LNCaP clone FGC (cell line): ENCODE results near the gene CTSZ.
"Not testable (repeated sequence)": the region's sequence is repeated elsewhere in the genome, so short reads cannot be mapped to it uniquely, and the experiment has no call there.

Experiments
- DNase-seq: peaks from one replicate; pipeline ENCODE4 v3.0.0-alpha.2; 2011; ENCODE audit warnings: low read depth
- H3K4me3 ChIP-seq: 2 replicates; pipeline ENCODE4 v1.5.1; 2011; ENCODE audit warnings: mild to moderate bottlenecking, low read depth, low read length, control low read depth
- TF ChIP-seq, protein P1 (sequence below): IDR thresholded peaks from 2 replicates; pipeline ENCODE4 v1.5.1; 2012; ENCODE audit warnings: mild to moderate bottlenecking; ENCODE audit not compliant: control insufficient read depth, insufficient read depth; ENCODE audit errors: extremely low read depth

The CTSZ gene

DNA sequence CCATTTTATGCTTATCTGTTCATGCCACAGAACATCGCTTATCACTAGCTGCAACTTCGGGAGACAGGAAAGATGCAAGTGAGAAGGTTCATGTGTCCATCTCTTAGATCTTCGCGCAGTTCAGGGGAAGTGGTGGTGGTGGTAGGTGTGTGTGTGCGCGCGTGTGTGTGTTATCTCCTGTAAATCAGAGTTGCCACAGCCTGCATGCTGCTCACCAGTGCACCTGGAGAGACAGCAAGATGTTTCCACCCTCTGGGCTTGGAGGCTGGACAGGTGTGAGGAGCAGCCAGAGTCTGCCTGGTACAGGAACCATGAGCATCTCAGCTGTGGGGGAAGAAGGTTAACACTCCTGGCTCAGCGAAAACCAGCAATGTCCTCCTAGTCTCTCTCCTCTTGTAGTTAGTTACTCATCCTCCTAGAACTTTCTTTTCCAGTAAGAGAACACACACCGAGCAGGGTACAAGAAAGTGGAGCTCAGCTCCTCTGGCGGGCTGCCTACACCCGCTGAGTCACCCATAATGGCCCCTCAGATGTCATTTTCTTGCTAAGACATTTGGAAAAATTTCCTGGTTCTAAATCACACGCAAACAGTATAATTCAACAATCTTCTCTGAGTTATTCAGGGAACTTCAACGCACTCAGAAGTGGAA, 7.0 kb upstream of the CTSZ start:
- TF ChIP-seq, protein P1, sequence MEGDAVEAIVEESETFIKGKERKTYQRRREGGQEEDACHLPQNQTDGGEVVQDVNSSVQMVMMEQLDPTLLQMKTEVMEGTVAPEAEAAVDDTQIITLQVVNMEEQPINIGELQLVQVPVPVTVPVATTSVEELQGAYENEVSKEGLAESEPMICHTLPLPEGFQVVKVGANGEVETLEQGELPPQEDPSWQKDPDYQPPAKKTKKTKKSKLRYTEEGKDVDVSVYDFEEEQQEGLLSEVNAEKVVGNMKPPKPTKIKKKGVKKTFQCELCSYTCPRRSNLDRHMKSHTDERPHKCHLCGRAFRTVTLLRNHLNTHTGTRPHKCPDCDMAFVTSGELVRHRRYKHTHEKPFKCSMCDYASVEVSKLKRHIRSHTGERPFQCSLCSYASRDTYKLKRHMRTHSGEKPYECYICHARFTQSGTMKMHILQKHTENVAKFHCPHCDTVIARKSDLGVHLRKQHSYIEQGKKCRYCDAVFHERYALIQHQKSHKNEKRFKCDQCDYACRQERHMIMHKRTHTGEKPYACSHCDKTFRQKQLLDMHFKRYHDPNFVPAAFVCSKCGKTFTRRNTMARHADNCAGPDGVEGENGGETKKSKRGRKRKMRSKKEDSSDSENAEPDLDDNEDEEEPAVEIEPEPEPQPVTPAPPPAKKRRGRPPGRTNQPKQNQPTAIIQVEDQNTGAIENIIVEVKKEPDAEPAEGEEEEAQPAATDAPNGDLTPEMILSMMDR: no peak
- DNase-seq: no peak

DNA sequence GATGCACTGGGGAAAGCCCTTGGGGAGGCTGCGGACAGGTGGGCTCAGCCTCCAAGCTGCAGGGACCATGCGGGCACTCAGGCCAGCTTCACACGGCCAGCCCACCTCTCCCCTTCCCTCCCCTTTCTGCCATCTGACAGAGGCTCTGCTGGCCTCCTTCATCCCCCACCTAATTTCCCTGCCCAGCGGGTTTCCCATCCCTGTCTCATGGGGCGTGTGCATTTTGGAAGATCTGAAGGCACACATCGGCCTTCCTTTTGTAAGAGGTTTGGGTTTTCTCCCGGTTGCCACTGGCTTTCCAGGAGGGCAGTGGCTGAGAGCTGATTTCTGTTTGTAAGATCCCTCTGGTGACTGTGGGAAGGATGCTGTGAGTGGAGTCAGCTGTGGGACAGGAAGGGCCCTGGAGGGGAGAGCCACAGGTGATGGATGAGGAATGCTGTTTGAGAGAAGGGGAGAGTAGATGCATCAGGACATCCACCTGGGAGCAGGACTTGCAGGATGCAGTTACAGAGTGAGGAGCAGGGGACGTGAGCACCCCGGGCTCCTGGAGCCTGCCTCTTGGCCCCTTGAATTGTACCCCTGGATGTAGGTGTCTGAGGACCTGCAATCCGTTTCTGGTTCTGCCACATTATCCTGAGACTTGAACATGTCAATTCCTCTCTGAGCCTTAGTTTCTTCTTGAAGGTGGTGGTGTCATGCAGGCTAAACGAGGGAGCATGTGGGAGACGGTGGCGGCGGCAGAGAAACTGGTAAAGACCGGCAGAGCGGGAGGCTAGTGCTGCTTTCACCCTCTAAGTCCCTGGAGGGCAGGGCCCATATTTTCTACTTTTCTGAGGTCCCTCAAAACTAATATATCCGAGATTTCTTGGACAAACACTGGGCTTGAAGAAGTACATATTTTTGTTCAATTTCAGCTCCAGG, 6.2 kb upstream of the CTSZ start:
- H3K4me3 ChIP-seq: no peak overlapping the region
- TF ChIP-seq, protein P1: no peak
- no peak for DNase-seq

More for the DNA sequence above, 7.0 kb upstream of the CTSZ start:
- no peak overlapping the region for H3K4me3 ChIP-seq

DNA sequence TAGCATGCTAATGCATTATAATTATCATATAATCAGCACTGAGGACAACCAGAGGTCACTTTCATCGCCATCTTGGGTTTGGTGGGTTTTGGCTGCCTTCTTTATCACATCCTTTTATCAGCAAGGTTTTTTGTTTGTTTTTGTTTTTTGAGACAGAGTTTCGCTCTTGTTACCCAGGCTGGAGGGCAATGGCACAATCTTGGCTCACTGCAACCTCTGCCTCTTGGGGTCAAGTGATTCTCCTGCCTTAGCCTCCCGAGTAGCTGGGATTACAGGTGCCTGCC, 4.8 kb upstream of the CTSZ start:
- not testable (repeated sequence) for H3K4me3 ChIP-seq, DNase-seq

DNA sequence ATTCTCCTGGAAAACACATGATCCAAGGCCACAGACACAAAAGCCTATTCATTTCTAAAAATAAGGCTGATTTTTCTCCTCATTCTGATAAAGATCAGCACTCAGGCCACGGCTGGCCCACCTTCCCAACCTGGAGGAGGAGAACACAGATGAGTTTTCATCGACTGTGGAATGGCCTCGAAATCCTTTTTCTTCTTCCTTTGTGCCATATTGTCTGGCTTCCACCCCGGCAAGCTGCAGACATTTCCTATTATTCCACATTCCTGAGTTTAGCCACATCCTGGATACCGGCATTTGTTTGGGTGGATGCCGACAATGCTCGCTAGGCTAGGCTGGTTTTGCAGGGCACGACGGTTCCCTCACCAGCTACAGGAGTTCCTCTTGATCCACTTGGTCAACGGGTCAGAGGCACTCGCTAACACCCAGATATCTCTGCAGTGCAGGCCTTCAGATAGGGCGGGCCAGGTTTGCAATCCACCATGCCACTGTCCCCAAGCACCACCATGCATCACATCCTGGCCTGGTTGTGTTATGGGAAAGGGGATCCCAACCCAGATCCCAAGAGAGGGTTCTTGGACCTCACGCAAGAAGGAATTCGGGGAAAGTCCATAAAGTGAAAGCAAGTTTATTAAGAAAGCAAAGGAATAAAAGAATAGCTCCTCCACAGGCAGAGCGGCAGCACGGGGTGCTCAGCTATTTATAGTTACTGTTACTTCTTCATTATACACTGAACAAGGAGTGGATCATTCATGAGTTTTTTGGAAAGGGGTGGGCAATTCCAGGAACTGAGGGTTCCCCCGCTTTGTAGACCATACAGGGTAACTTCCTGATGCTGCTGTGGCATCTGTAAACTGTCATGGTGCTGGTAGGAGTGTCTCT, 4.2 kb upstream of the CTSZ start:
- TF ChIP-seq, protein P1: no peak
- no peak overlapping the region for H3K4me3 ChIP-seq
- no peak for DNase-seq

DNA sequence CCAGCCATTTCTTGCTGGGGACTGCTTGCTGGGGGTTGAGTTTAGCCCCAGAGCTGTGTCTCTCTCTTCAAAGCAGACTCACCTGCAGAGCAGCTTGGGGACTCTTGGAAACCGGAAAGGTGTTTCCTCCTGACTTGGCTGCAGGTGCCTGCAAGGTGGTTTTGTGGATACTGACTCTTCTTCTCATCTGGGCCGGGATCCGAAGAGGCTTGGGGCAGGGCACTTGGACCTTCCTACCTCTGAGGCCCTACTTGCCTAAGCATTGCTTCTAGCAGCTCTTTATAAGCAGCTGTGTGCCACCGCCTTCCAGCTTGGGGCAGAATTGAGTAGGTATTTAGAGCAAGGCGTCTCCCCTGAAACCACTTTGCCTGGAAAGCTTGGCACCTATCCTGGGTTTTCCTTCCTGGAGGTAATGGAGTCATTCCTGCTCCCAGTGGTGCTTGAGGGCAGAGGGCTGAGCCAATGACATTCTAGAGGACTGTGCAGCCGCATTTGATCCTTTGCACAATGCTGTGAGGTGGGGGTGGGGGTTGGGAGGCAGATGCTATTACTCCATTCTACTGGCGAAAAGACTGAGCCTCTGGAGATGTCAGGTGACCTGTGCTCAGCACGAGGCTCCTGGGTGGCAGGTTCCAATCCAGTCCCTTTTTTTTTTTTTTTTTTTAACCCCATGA, 3.4 kb upstream of the CTSZ start:
- no peak overlapping the region for H3K4me3 ChIP-seq
- TF ChIP-seq, protein P1: no peak
- no peak for DNase-seq

DNA sequence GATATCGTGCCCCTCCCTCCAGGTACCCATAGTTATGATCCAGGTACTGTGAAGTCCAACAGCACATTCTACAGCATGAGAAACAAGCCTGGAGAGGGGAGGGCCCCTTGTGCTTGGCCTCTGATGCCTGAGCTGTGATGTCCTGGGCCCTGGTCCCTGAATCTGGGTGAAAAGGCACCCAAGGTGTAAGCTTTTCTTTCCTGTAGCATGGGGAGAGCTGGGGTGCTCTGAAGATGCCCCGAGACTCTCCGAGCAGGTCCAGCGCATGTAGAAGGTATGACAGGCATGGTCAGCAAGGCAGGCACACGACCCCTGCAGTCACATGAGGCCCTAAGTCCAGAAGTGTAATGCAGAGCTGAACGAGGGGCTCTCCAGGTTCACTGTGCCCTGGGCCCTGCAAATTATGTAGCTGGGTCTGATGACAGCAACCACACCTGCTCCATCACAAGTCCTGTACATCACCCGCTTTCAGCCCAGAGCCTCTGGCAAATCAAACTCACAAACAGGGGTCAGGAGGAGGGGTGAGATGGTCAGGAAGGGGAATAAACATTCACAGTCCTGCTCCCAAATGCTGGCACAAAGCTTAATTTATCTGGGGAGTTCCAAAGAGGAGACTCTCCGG, 1.8 kb upstream of the CTSZ start:
- TF ChIP-seq, protein P1: no peak
- H3K4me3 ChIP-seq: no peak overlapping the region
- no peak for DNase-seq
